Measurements from ENCODE around the gene TRIM52.
A peak's percentile ranks its signal among the peaks of the same experiment; 100 is the strongest.

TRIM52 gene

DNA sequence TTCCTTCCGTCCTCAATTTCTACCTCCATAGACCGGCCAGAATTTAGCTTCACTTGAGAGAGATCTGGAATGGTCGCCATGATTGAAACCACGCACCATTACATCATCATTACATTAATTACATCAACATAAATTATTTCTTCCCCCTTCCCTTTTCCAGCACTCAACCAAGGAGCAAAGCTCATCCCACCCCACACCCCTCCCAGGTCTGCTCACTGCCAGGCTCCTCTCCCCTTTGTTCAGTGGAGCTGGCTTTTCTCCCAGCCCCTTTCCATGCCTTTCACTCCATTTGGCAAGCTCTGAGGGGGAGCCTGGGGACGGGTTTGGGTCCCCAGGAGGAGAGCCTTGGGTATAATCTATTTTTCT, 25.6 kb downstream of the TRIM52 start:
- DNase-seq = no peak
- Histone ChIP-seq H3K4me3 (ENCODE audit: low read depth in 1 of 2, low read length in 2 of 2) (no peak overlapping the region), H3K4me1 (ENCODE audit: insufficient read depth, low read length) (peaks cover 10% of the 10 kb centered on the region; the same call in 1 of the 2 replicates), H3K79me2 (ENCODE audit: insufficient read depth, low read length) (peaks cover 27% of the 10 kb centered on the region), H4K20me1 (ENCODE audit: insufficient read depth, low read length) (peaks cover 35% of the 10 kb centered on the region), H3K27ac (ENCODE audit: low read length) (no peak overlapping the region), H3K36me3 (ENCODE audit: insufficient read depth, low read length) (peaks cover 85% of the 10 kb centered on the region), H3K4me2 (ENCODE audit: insufficient read depth, low read length) (no peak overlapping the region), H2AFZ (ENCODE audit: low read depth, low read length) (no peak overlapping the region), H3K9ac (ENCODE audit: low read depth, low read length) (no peak overlapping the region), H3K27me3 (ENCODE audit: insufficient read depth, low read length, poor library complexity) (no peaks in the 10 kb centered on the region), H3K9me3 (ENCODE audit: insufficient read depth, low read length, severe bottlenecking) (no peaks in the 10 kb centered on the region)
- TF ChIP-seq, protein P1, sequence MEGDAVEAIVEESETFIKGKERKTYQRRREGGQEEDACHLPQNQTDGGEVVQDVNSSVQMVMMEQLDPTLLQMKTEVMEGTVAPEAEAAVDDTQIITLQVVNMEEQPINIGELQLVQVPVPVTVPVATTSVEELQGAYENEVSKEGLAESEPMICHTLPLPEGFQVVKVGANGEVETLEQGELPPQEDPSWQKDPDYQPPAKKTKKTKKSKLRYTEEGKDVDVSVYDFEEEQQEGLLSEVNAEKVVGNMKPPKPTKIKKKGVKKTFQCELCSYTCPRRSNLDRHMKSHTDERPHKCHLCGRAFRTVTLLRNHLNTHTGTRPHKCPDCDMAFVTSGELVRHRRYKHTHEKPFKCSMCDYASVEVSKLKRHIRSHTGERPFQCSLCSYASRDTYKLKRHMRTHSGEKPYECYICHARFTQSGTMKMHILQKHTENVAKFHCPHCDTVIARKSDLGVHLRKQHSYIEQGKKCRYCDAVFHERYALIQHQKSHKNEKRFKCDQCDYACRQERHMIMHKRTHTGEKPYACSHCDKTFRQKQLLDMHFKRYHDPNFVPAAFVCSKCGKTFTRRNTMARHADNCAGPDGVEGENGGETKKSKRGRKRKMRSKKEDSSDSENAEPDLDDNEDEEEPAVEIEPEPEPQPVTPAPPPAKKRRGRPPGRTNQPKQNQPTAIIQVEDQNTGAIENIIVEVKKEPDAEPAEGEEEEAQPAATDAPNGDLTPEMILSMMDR (IDR thresholded peaks at IDR 0.05; ENCODE audit: borderline replicate concordance, extremely low read depth, low read length, poor library complexity, severe bottlenecking) = no peak
- no peak for TF ChIP-seq EZH2 (IDR thresholded peaks at IDR 0.05; ENCODE audit: borderline replicate concordance, low read depth, low read length, severe bottlenecking)
- peak; percentile 19 for ATAC-seq (ENCODE audit: insufficient read depth, low read depth)

DNA sequence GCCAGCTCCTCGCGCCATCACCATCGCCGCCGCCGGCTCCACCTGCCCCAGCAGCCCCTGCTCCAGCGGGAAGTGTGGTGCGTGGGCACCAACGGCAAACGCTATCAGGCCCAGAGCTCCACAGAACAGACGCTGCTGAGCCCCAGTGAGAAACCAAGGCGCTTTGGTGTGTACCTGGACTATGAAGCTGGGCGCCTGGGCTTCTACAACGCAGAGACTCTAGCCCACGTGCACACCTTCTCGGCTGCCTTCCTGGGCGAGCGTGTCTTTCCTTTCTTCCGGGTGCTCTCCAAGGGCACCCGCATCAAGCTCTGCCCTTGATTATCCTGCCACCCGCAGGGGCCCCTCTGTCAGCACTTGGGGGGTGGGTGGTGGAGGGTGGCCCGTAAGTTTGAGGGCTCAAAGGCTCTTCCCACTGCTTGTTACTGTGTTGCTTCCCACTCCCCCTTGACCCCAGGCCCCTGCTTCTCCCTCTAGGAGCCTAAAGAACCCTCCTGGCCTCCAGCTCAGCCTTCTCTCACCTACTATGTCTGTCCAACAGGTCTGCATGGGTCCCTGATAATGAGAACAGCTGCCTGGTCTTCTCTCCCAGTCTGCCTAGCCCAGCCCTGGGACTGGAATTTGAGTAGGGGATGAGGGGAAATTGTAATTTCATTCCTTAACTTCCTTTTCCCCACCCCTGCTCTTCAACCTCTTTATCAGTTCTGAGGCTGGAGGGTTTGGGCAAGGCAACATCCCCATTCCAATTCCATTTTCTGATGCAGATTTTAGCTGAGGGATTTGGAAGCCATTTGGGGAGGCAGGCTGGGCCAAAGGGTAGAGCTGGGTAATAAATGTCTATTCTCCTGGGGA, 26.3 kb downstream of the TRIM52 start:
- Histone ChIP-seq H4K20me1 (ENCODE audit: insufficient read depth, low read length) (peaks cover 35% of the 10 kb centered on the region), H3K4me1 (ENCODE audit: insufficient read depth, low read length) (peaks cover 9% of the 10 kb centered on the region; the same call in 1 of the 2 replicates), H2AFZ (ENCODE audit: low read depth, low read length) (no peak overlapping the region), H3K4me2 (ENCODE audit: insufficient read depth, low read length) (no peak overlapping the region), H3K27ac (ENCODE audit: low read length) (no peak overlapping the region), H3K9me3 (ENCODE audit: insufficient read depth, low read length, severe bottlenecking) (no peaks in the 10 kb centered on the region), H3K79me2 (ENCODE audit: insufficient read depth, low read length) (peaks cover 20% of the 10 kb centered on the region), H3K9ac (ENCODE audit: low read depth, low read length) (no peak overlapping the region), H3K4me3 (ENCODE audit: low read depth in 1 of 2, low read length in 2 of 2) (no peak overlapping the region), H3K27me3 (ENCODE audit: insufficient read depth, low read length, poor library complexity) (no peaks in the 10 kb centered on the region), H3K36me3 (ENCODE audit: insufficient read depth, low read length) (peaks cover 79% of the 10 kb centered on the region)
- peak; percentile 38 for ATAC-seq (ENCODE audit: insufficient read depth, low read depth)
- TF ChIP-seq EZH2 (IDR thresholded peaks at IDR 0.05; ENCODE audit: borderline replicate concordance, low read depth, low read length, severe bottlenecking) = no peak
- TF ChIP-seq, protein P1 (IDR thresholded peaks at IDR 0.05; ENCODE audit: borderline replicate concordance, extremely low read depth, low read length, poor library complexity, severe bottlenecking) = no peak
- peak; percentile 31 for DNase-seq

DNA sequence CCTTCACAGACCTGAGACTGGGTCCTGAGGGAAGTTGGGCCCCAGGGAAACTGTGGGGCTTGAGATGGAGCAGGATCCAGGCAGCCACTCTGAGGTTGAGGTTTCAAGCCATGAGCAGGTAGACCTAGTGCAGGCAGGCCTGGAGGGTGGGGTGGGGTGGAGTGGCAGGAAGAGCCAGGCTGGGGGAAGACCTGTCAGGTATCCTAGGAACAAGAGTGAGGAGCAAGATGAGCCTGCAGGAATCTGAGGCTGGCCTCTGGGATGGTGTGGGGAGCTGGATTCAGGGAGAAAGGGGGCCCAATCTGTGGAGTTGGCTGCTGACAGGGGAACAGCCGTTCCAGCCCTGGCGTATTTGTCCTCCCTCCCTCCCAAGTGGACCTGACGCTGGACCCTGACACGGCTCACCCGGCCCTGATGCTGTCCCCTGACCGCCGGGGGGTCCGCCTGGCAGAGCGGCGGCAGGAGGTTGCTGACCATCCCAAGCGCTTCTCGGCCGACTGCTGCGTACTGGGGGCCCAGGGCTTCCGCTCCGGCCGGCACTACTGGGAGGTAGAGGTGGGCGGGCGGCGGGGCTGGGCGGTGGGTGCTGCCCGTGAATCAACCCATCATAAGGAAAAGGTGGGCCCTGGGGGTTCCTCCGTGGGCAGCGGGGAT, 27.0 kb downstream of the TRIM52 start:
- no peaks in the 10 kb centered on the region for H3K9me3 ChIP-seq (ENCODE audit: insufficient read depth, low read length, severe bottlenecking)
- H3K4me1 ChIP-seq (ENCODE audit: insufficient read depth, low read length) = peaks cover 2% of the 10 kb centered on the region; the same call in 1 of the 2 replicates
- TF ChIP-seq, protein P1 (IDR thresholded peaks at IDR 0.05; ENCODE audit: borderline replicate concordance, extremely low read depth, low read length, poor library complexity, severe bottlenecking) = no peak
- no peak for TF ChIP-seq EZH2 (IDR thresholded peaks at IDR 0.05; ENCODE audit: borderline replicate concordance, low read depth, low read length, severe bottlenecking)
- H3K9ac ChIP-seq (ENCODE audit: low read depth, low read length) = no peak overlapping the region
- no peak overlapping the region for H3K4me3 ChIP-seq (ENCODE audit: low read depth in 1 of 2, low read length in 2 of 2)
- peaks cover 28% of the 10 kb centered on the region for H4K20me1 ChIP-seq (ENCODE audit: insufficient read depth, low read length)
- no peak overlapping the region for H3K4me2 ChIP-seq (ENCODE audit: insufficient read depth, low read length)
- DNase-seq (no peak), ATAC-seq (ENCODE audit: insufficient read depth, low read depth) (peak; percentile 11)
- H3K27ac ChIP-seq (ENCODE audit: low read length) = no peak overlapping the region
- peaks cover 79% of the 10 kb centered on the region for H3K36me3 ChIP-seq (ENCODE audit: insufficient read depth, low read length)
- H3K27me3 ChIP-seq (ENCODE audit: insufficient read depth, low read length, poor library complexity) = no peaks in the 10 kb centered on the region
- peaks cover 20% of the 10 kb centered on the region for H3K79me2 ChIP-seq (ENCODE audit: insufficient read depth, low read length)
- no peak overlapping the region for H2AFZ ChIP-seq (ENCODE audit: low read depth, low read length)

Measured in DND-41 (cell line).